ENCODE measurements around the gene ARRB2. TPM values are rescaled to one million over a fixed set of nuclear protein-coding genes. Genes with fewer than 3 reads are reported as not detected.

The ARRB2 gene
- total RNA-seq, 3 donors from 2014 or later, result 25.2 to 67.4 (median 42.3) TPM

DNA sequence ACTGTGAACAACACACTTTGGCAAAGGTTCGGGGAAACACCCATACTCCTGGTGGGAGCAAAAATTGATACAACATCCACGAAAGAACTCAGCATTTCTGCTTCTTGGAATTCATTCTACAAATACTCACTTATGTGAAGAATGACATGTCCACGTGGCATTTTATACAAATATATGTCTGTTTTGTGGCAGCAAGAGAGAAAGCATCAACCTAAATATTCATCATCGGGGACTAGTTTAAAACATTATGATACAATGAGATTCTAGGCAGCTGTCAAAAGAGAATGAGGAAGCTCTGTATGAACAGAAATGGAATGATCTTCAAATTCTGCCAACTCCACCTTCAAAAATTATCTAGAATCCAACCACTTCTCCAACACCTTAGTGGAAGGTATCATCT, 43.3 kb upstream of the ARRB2 start:
- DNase-seq (ENCODE audit: low spot score in 2 of 2), result no peak
- no peaks in the 10 kb centered on the region for H3K36me3 ChIP-seq
- H3K27me3 ChIP-seq, result no peaks in the 10 kb centered on the region
- TF ChIP-seq POLR2A (IDR thresholded peaks at IDR 0.05), result no peak
- no peak overlapping the region for H3K4me3 ChIP-seq
- H3K9me3 ChIP-seq, result no peaks in the 10 kb centered on the region
- no peaks in the 10 kb centered on the region for H3K4me1 ChIP-seq
- intact Hi-C loops (cut with DNase I; ENCODE audit: low total_unique reads), result loop anchor here (10.0 kb wide), 1 partner anchor 812 kb away; no protein-coding TSS in a partner anchor
- H3K27ac ChIP-seq, result no peak overlapping the region

GRCh38 chr17:4672055-4672630, 38.3 kb upstream of the ARRB2 start:
- H3K27ac ChIP-seq, result no peak overlapping the region
- TF ChIP-seq POLR2A (IDR thresholded peaks at IDR 0.05), result no peak
- no peak for TF ChIP-seq POLR2AphosphoS5 (IDR thresholded peaks at IDR 0.05)
- no peak for TF ChIP-seq CTCF (IDR thresholded peaks at IDR 0.05)
- intact Hi-C loops (cut with DNase I; ENCODE audit: low total_unique reads), result no loop called here
- DNase-seq (ENCODE audit: low spot score in 2 of 2), result no peak
- no peak overlapping the region for H3K4me3 ChIP-seq
- peaks cover 9% of the 10 kb centered on the region for H3K36me3 ChIP-seq
- H3K27me3 ChIP-seq, result no peaks in the 10 kb centered on the region
- H3K9me3 ChIP-seq, result no peaks in the 10 kb centered on the region
- H3K4me1 ChIP-seq, result no peaks in the 10 kb centered on the region

- no peak for DNase-seq (ENCODE audit: low spot score in 2 of 2)
- H3K36me3 ChIP-seq, result peaks cover 9% of the 10 kb centered on the region
These were observed 37.7 kb upstream of the ARRB2 start for GRCh38 chr17:4672751-4673150.

DNA sequence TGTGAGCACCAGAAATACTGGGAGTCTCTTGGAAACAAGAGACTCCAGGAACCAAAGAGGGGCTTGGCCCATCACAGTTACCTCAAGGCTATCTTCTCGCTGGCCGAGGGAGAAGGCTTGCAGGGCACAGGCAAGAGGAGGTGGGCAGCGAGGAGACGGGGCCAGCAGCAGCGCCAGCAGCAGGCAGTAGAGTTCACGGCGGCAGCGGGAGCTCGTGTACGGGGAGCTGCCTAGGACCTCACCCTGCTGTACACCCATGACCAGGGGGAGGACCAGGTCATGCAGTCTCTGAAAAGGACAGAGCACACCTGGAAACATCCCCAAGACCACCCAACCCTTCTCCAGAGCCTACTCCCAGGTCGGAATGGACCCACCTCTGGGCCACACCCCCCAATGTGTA, 37.3 kb upstream of the ARRB2 start:
- DNase-seq (ENCODE audit: low spot score in 2 of 2), result no peak
- Histone ChIP-seq H3K4me3 (no peak overlapping the region), H3K9me3 (no peaks in the 10 kb centered on the region), H3K36me3 (peaks cover 9% of the 10 kb centered on the region), H3K4me1 (no peaks in the 10 kb centered on the region), H3K27me3 (no peaks in the 10 kb centered on the region), H3K27ac (no peak overlapping the region)
- intact Hi-C loops (cut with DNase I; ENCODE audit: low total_unique reads), result no loop called here
- no peak for TF ChIP-seq POLR2A (IDR thresholded peaks at IDR 0.05)

More at GRCh38 chr17:4672751-4673150, 37.7 kb upstream of the ARRB2 start:
- Histone ChIP-seq H3K4me1 (no peaks in the 10 kb centered on the region), H3K27ac (no peak overlapping the region), H3K27me3 (no peaks in the 10 kb centered on the region), H3K9me3 (no peaks in the 10 kb centered on the region), H3K4me3 (no peak overlapping the region)
- TF ChIP-seq POLR2A (IDR thresholded peaks at IDR 0.05) (no peak), CTCF (IDR thresholded peaks at IDR 0.05) (no peak), POLR2AphosphoS5 (IDR thresholded peaks at IDR 0.05) (no peak)
- intact Hi-C loops (cut with DNase I; ENCODE audit: low total_unique reads), result no loop called here

DNA sequence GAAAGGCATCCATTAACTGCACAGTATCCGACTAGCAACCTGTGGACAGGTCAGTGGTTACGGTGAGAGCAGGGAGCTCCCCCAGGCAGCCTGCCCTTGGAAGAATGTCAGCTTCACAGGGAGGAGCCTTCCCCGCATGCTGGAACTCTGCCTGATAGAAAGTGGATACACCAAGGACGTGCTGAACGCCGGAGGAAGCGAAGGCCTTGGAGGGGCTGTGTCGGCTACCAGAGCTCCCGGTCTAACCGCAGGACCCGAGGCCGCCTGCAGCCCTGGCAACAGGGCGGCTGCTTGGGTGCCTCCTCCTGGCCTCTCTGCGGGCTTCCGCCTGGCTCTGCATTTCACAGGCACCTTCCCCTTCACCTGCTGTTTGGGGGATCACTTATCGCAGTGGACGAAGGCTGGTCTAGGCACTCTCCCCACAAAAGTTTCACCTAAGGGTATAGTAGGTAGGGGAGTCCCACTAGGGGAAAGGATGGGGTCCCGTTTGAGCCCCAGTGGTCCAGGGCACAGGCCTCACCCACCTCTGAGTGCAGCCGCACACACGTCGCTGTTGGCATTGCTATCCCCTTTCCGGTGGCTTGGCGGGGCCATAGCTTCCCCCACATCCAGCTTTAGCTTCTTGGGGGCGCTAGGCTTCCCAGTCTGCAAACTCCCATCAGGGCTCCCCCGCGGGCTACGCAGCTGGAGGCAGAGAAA, 36.3 kb upstream of the ARRB2 start:
- intact Hi-C loops (cut with DNase I; ENCODE audit: low total_unique reads), result no loop called here
- no peak for DNase-seq (ENCODE audit: low spot score in 2 of 2)
- TF ChIP-seq CTCF (IDR thresholded peaks at IDR 0.05), result no peak
- no peak for TF ChIP-seq POLR2AphosphoS5 (IDR thresholded peaks at IDR 0.05)
- TF ChIP-seq POLR2A (IDR thresholded peaks at IDR 0.05), result no peak

GRCh38 chr17:4674685-4674998, 35.8 kb upstream of the ARRB2 start:
- Histone ChIP-seq H3K4me1 (no peaks in the 10 kb centered on the region), H3K27ac (no peak overlapping the region), H3K27me3 (no peaks in the 10 kb centered on the region), H3K36me3 (peaks cover 9% of the 10 kb centered on the region), H3K9me3 (no peaks in the 10 kb centered on the region), H3K4me3 (no peak overlapping the region)
- DNase-seq (ENCODE audit: low spot score in 2 of 2), result no peak
- intact Hi-C loops (cut with DNase I; ENCODE audit: low total_unique reads), result no loop called here
- TF ChIP-seq CTCF (IDR thresholded peaks at IDR 0.05), result no peak
- no peak for TF ChIP-seq POLR2AphosphoS5 (IDR thresholded peaks at IDR 0.05)
- no peak for TF ChIP-seq POLR2A (IDR thresholded peaks at IDR 0.05)

More for the DNA sequence above, 36.3 kb upstream of the ARRB2 start:
- H3K4me1 ChIP-seq, result no peaks in the 10 kb centered on the region
- no peak overlapping the region for H3K4me3 ChIP-seq
- H3K36me3 ChIP-seq, result peaks cover 9% of the 10 kb centered on the region
- no peaks in the 10 kb centered on the region for H3K27me3 ChIP-seq
- no peak overlapping the region for H3K27ac ChIP-seq
- H3K9me3 ChIP-seq, result no peaks in the 10 kb centered on the region
